Neural crest cell (in vitro differentiated cells): ENCODE data around the gene PPM1L. TPM values are rescaled to one million over a fixed set of nuclear protein-coding genes. Genes with fewer than 3 reads are reported as not detected.

ENCODE experiments used
- DNase-seq: peaks from one replicate; pipeline ENCODE4 v3.0.0; 2021; ENCODE audit warnings: low read depth, mixed read lengths, low spot score
- H3K27ac Mint-ChIP-seq: one replicate; pipeline ENCODE4 v1.8.0; 2021; ENCODE audit warnings: mild to moderate bottlenecking, mixed read lengths; ENCODE audit not compliant: unreplicated experiment
- H3K27me3 Mint-ChIP-seq: 2 replicates; pipeline ENCODE4 v1.8.0; 2021; ENCODE audit warnings: low read depth, mild to moderate bottlenecking, mixed read lengths
- H3K36me3 Mint-ChIP-seq: 2 replicates; pipeline ENCODE4 v1.8.0; 2021; ENCODE audit warnings: low read depth, mild to moderate bottlenecking, mixed read lengths
- H3K4me1 Mint-ChIP-seq: 2 replicates; pipeline ENCODE4 v1.8.0; 2021; ENCODE audit warnings: mixed read lengths
- H3K4me3 Mint-ChIP-seq: one replicate; pipeline ENCODE4 v1.8.0; 2021; ENCODE audit warnings: mild to moderate bottlenecking, mixed read lengths
- H3K9me3 Mint-ChIP-seq: 2 replicates; pipeline ENCODE4 v1.8.0; 2021; ENCODE audit warnings: mixed read lengths
- total RNA-seq: library from RNA; stranded (reverse); gene quantifications from 2 replicates; pipeline ENCODE4 v1.2.1, GENCODE V29; 2021
- TF ChIP-seq, protein P1 (sequence below): fragments of 200-600 bp; sonication (generic); conservative IDR thresholded peaks from 2 replicates; pipeline ENCODE4 v1.5.0; 2021; ENCODE audit warnings: antibody characterized with exemption, mild to moderate bottlenecking

PPM1L gene
- total RNA-seq, 1 donor from 2014 or later, result 34.3 TPM

DNA sequence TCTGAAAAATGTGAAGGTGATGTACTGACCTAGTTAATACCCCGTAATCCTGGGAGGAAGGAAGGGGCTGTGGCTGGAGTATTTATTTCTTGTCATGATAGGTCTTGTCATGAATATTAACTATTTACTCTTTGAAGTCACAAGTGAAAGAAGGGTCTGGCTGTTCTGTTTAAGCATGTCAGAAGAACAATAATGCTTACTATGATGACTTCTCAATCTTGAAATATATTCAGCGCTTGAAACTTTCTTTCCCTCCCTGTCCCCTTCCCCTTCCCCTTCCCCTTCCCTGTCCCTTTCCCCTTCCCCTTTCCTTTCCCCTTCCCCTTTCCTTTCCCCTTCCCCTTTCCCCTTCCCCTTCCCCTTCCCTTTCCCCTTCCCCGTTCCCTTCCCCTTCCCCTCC, 153.9 kb downstream of the PPM1L start:
- Mint-ChIP-seq H3K27ac (no peak overlapping the region), H3K27me3 (no peaks in the 10 kb centered on the region), H3K9me3 (peaks cover 9% of the 10 kb centered on the region), H3K36me3 (peaks cover 8% of the 10 kb centered on the region), H3K4me1 (peaks cover 5% of the 10 kb centered on the region), H3K4me3 (no peak overlapping the region)
- no peak for DNase-seq
- TF ChIP-seq, protein P1, sequence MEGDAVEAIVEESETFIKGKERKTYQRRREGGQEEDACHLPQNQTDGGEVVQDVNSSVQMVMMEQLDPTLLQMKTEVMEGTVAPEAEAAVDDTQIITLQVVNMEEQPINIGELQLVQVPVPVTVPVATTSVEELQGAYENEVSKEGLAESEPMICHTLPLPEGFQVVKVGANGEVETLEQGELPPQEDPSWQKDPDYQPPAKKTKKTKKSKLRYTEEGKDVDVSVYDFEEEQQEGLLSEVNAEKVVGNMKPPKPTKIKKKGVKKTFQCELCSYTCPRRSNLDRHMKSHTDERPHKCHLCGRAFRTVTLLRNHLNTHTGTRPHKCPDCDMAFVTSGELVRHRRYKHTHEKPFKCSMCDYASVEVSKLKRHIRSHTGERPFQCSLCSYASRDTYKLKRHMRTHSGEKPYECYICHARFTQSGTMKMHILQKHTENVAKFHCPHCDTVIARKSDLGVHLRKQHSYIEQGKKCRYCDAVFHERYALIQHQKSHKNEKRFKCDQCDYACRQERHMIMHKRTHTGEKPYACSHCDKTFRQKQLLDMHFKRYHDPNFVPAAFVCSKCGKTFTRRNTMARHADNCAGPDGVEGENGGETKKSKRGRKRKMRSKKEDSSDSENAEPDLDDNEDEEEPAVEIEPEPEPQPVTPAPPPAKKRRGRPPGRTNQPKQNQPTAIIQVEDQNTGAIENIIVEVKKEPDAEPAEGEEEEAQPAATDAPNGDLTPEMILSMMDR, result no peak

DNA sequence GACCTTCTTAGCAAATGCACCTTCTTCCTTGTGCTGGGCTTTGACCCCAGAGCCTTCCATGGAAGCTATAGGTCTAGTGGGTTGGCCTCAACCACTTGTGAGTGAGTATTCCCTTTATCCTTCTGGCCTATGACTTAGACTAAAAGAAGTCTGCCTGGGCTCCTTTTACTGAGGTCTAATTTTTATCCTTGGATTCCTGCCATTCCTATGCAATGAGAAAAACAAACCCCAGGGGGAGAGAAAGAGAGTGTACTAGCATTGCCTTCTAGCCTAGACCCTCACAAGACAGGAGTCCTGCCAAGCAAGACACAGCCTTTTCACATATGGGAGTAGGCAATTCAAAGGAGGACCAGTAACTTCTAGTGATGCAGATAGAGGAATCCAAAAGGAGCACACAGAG, 155.4 kb downstream of the PPM1L start:
- Mint-ChIP-seq H3K27ac (no peak overlapping the region), H3K27me3 (no peaks in the 10 kb centered on the region), H3K4me3 (no peak overlapping the region), H3K36me3 (peaks cover 8% of the 10 kb centered on the region), H3K4me1 (peaks cover 5% of the 10 kb centered on the region), H3K9me3 (peaks cover 9% of the 10 kb centered on the region)
- no peak for DNase-seq
- TF ChIP-seq, protein P1, result no peak

DNA sequence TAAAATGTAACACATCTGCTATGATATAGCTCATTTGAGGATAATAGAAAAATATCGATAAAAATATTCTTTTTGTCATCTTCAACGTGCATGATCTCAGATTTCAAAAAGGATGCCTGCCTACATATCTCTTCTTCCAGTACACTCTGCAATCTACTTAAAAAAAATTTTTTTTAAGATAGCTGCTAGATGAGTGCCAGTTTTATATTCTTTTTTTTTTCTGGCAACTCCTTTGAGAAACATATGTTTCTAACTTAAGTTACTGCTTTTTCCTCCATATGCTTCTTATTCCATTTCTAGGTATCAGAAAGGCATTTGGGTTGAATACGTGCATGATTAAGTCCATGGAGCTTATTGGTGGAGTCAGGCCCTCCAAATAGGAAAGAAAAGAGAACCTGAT, 160.4 kb downstream of the PPM1L start:
- no peak overlapping the region for H3K4me3 Mint-ChIP-seq
- H3K9me3 Mint-ChIP-seq, result peaks cover 9% of the 10 kb centered on the region
- no peak for DNase-seq
- H3K27ac Mint-ChIP-seq, result no peak overlapping the region
- H3K4me1 Mint-ChIP-seq, result peaks cover 9% of the 10 kb centered on the region
- TF ChIP-seq, protein P1, result no peak
- H3K36me3 Mint-ChIP-seq, result peaks cover 8% of the 10 kb centered on the region
- no peaks in the 10 kb centered on the region for H3K27me3 Mint-ChIP-seq

DNA sequence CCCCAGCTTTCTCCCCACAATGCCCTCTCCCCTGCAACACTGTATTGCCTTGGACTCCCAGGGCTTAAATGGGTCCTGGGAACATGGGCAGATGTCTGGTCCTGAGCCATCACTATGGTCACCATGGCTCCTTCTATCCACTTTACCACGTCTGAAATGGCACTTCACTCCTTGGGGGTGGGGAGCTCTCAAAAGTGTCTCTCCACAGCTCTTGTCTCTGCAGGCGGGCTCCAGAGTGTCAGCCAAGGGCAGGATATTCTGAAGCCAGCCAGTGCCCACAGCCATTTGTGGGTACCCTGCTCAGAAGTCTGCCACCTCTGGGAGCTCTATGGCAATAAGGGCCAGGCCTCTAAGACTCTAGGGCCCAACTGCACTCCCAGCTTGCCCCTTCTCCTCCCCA, 163.9 kb downstream of the PPM1L start:
- no peak overlapping the region for H3K4me3 Mint-ChIP-seq
- no peaks in the 10 kb centered on the region for H3K27me3 Mint-ChIP-seq
- DNase-seq, result no peak
- H3K36me3 Mint-ChIP-seq, result no peaks in the 10 kb centered on the region
- peaks cover 9% of the 10 kb centered on the region for H3K4me1 Mint-ChIP-seq
- TF ChIP-seq, protein P1, result no peak
- H3K27ac Mint-ChIP-seq, result no peak overlapping the region
- no peaks in the 10 kb centered on the region for H3K9me3 Mint-ChIP-seq

DNA sequence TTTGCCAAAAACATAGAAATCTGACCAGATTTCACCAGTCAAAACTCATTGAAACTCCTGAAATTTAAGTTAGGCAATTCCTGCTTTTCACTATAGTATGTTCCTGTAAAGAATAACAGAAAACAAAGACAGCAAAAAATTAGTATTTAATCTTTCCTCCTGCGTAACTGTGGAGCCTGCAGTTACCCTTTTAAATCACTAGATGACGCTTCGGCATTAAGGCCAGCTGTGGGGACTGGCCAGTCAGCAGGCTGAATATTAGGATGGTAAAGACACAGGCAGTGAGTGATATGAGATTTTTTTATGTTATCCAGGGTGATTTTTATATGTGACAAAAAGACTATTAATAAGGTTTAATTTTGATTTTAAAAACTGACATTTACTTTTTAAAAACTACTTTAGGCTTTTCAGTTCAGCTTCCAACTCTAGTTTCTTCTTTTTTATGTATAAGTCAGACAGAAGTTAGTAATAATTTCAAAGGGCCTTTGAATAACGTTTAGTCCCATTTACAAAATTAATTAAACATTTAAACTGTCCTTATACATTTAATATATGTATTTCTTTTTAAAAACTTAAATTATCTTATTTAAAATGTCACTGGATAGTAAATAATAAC, 165.1 kb downstream of the PPM1L start:
- peak; percentile 15 for DNase-seq
- no peak overlapping the region for H3K27ac Mint-ChIP-seq
- no peaks in the 10 kb centered on the region for H3K36me3 Mint-ChIP-seq
- H3K27me3 Mint-ChIP-seq, result no peaks in the 10 kb centered on the region
- peaks cover 10% of the 10 kb centered on the region for H3K4me1 Mint-ChIP-seq
- no peaks in the 10 kb centered on the region for H3K9me3 Mint-ChIP-seq
- no peak overlapping the region for H3K4me3 Mint-ChIP-seq
- TF ChIP-seq, protein P1, result peak; percentile 86

DNA sequence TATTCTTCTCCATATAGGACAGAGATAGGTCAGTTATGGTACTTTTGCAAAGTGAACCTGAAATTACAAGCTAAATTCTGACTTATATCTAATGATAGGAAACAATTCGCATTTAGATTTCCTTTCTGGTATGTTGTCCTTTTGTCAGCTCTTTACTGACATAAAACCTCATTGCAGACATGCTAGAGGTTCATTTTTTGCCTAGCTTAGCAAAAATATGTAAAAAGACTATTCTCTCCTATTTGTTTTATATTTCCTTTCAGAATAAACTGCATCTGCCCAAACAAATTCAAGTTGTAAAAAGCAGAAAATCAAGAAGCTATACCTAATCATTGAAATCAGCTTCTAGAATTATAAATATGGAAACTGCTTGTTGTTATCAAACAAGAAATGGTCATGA, 168.7 kb downstream of the PPM1L start:
- peaks cover 21% of the 10 kb centered on the region for H3K4me1 Mint-ChIP-seq
- H3K27me3 Mint-ChIP-seq, result no peaks in the 10 kb centered on the region
- no peaks in the 10 kb centered on the region for H3K9me3 Mint-ChIP-seq
- H3K27ac Mint-ChIP-seq, result no peak overlapping the region
- H3K4me3 Mint-ChIP-seq, result no peak overlapping the region
- H3K36me3 Mint-ChIP-seq, result no peaks in the 10 kb centered on the region
- TF ChIP-seq, protein P1, result no peak
- DNase-seq, result no peak
